NB4 (cell line): Measurements from ENCODE around the gene PIGW.

Source experiments
- POLR2A ChIP-seq: IDR thresholded peaks from 2 replicates; pipeline ENCODE4 v1.6.1; 2011; ENCODE audit warnings: mild to moderate bottlenecking; ENCODE audit not compliant: insufficient read length; ENCODE audit errors: extremely low read depth
- TF ChIP-seq, protein P1 (sequence below): IDR thresholded peaks from one replicate; pipeline ENCODE4 v1.5.1; 2012; ENCODE audit warnings: low read depth, low read length

DNA sequence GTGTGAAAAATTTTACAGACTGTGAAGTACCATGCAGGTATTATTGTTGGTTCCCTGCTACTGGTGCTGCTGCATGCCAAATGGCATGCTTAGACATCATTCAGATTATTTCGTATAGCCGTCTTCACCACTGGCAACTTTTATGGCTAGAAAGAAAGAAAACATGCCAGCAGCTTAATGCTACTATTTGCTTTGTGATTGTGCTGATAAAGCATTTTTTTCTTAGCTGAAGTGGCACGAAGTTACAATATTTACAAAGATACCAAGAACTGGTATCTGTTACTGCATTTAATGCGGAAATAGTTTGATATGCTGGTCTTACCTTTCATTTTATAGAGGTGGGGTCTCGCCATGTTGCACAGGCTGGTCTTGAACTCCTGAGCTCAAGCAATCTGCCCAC is 40.1 kb upstream of the PIGW start:
- TF ChIP-seq, protein P1, sequence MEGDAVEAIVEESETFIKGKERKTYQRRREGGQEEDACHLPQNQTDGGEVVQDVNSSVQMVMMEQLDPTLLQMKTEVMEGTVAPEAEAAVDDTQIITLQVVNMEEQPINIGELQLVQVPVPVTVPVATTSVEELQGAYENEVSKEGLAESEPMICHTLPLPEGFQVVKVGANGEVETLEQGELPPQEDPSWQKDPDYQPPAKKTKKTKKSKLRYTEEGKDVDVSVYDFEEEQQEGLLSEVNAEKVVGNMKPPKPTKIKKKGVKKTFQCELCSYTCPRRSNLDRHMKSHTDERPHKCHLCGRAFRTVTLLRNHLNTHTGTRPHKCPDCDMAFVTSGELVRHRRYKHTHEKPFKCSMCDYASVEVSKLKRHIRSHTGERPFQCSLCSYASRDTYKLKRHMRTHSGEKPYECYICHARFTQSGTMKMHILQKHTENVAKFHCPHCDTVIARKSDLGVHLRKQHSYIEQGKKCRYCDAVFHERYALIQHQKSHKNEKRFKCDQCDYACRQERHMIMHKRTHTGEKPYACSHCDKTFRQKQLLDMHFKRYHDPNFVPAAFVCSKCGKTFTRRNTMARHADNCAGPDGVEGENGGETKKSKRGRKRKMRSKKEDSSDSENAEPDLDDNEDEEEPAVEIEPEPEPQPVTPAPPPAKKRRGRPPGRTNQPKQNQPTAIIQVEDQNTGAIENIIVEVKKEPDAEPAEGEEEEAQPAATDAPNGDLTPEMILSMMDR: no peak
- TF ChIP-seq POLR2A: no peak
